Mucosa of rectum (tissue), 2 donors: ENCODE measurements around the gene TMEM119.

Experiments
- H3K27ac ChIP-seq, 2 donors: one replicate each; pipeline ENCODE4 v1.7.0; 2013; ENCODE audit warnings: inconsistent platforms in 2 of 2, low read depth in 2 of 2, low read length in 2 of 2
- H3K27me3 ChIP-seq, 2 donors: one replicate each; pipeline ENCODE4 v1.7.0; 2013; ENCODE audit warnings: low read length in 2 of 2; ENCODE audit not compliant: control insufficient read depth in 2 of 2, insufficient read depth in 2 of 2
- H3K36me3 ChIP-seq, 2 donors: one replicate each; pipeline ENCODE4 v1.7.0; 2013; ENCODE audit warnings: low read length in 2 of 2; ENCODE audit not compliant: control insufficient read depth in 2 of 2, insufficient read depth in 2 of 2
- H3K4me1 ChIP-seq, 2 donors: one replicate each; pipeline ENCODE4 v1.7.0; 2013; ENCODE audit warnings: low read length in 2 of 2, mild to moderate bottlenecking in 1 of 2; ENCODE audit not compliant: control insufficient read depth in 2 of 2, insufficient read depth in 2 of 2
- H3K4me3 ChIP-seq, 2 donors: one replicate each; pipeline ENCODE4 v1.7.0; 2013; ENCODE audit warnings: low read length in 2 of 2
- H3K9ac ChIP-seq, 2 donors: one replicate each; pipeline ENCODE4 v1.7.0; 2013; ENCODE audit warnings: low read length in 2 of 2, low read depth in 1 of 2, mild to moderate bottlenecking in 1 of 2
- H3K9me3 ChIP-seq, 2 donors: one replicate each; pipeline ENCODE4 v1.7.0; 2013; ENCODE audit warnings: low read length in 2 of 2; ENCODE audit not compliant: control insufficient read depth in 2 of 2
- donor health status: healthy.
- donor health status: Normal muscosa, but diverticular disease.

TMEM119 gene

DNA sequence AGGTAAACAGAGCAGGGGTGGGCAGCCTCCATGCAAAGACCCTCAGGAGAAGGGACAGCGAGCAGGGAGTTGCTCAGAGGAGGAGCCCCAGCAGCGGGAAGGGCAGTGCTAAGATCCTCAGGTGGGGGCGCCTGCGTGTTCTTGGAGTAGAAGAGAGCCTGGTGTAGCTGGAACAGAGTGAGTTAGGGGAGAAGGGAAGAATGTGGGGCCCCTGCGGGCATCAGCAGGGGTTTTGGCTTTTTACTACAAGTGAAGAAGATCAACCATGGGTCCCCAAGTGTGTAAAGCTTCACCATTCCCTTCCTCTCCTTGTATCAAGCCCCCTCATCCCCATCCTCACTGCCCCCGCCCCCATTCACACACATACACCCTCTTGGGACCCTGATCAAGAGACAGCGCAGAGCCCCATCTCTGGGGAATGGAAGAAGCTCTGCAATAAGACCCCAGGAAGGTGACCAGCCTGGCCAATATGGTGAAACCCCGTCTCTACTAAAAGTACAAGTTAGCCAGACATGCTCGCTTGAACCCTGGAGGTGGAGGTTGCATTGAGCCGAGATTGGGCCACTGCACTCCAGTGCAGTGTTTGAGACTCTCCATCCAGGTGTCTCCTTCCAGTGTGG is 10.2 kb upstream of the TMEM119 start:
- Histone ChIP-seq H3K36me3 (no peaks in the 10 kb centered on the region), H3K4me3 (no peak overlapping the region), H3K27me3 (no peaks in the 10 kb centered on the region), H3K27ac (no peak overlapping the region), H3K4me1 (peaks cover 0 to 2% of the 10 kb centered on the region in 2 donors), H3K9me3 (no peaks in the 10 kb centered on the region), H3K9ac (no peak overlapping the region)

DNA sequence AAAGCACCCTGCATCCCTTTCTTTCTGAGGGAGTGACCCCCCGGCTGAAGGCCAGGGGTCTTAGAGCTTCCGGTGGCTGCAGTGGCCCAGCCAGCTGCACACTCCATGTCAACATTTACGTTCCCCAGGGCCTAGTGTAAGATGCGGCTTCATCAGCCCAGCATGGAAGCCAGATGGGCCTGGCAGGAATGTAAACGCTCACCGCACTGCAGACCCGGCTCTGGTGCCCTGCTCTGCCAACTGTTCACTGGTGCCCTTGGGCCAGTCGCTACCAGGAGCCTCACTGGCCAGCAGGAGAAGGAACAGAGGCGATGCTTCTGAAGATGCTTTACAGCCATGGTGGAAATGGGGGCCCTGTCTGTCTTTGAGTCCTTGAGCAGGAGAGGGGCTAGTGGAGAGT is 8.6 kb upstream of the TMEM119 start:
- no peak overlapping the region for H3K9ac ChIP-seq
- H3K4me3 ChIP-seq = no peak overlapping the region
- H3K9me3 ChIP-seq = no peaks in the 10 kb centered on the region
- no peaks in the 10 kb centered on the region for H3K27me3 ChIP-seq
- H3K4me1 ChIP-seq = no peaks in the 10 kb centered on the region
- no peak overlapping the region for H3K27ac ChIP-seq
- H3K36me3 ChIP-seq = no peaks in the 10 kb centered on the region

DNA sequence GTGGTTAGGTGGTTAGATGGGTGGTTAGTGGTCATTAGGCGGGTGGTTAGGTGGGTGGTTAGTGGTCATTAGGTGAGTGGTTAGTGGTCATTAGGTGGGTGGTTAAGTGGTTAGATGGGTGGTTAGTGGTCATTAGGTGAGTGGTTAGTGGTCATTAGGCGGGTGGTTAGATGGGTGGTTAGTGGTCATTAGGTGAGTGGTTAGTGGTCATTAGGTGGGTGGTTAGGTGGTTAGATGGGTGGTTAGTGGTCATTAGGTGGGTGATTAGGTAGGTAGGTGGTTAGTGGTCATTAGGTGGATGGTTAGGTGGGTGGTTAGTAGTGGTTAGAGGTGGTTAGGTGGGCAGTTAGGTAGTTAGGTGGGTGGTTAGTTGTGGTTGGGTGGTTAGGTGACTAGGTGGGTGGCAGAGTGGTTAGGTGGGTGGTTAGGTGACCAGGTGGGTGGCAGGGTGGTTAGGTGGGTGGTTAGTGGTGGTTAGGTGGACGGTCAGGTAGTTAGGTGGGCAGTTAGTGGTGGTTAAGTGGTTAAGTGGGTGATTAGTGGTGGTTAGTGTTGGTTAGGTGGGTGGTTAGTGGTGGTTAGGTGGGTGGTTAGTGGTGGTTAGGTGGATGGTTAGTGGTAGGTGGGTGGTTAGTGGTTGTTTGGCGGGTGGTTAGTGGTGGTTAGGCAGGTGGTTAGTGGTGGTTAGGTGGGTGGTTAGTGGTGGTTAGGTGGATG is 8.0 kb upstream of the TMEM119 start:
- H3K4me3 ChIP-seq = no peak overlapping the region
- no peaks in the 10 kb centered on the region for H3K36me3 ChIP-seq
- no peaks in the 10 kb centered on the region for H3K4me1 ChIP-seq
- no peak overlapping the region for H3K27ac ChIP-seq
- H3K27me3 ChIP-seq = no peaks in the 10 kb centered on the region
- H3K9ac ChIP-seq = no peak overlapping the region
- H3K9me3 ChIP-seq = no peaks in the 10 kb centered on the region

DNA sequence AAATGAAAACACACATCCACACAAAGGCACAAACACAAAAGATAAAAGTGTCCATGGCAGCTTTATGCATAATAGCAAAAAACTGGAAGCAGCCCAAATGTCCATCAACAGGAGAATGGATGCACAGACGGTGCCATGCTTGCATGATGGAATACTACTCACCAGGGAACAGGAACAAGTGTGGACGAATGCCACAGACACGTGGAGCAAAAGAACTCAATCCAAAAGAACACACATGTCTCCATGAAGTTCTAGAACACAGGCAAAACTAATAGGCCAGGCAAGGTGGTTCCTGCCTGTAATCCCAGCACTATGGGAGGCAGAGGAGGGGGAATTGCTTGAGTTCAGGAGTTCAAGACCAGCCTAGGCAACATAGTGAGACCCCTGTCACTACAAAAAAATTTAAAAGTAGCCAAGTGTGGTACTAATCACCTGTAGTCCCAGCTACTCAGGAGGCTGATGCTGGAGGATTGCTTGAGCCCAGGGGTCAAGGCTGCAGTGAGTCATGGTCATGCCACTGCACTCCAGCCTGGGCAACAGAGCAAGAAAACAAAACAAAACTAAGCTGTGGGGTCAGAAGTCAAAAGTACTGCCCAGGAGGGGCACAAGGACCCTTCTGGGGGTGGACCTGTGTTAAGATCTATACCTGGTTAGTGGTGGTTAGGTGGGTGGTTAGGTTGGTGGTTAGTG is 7.3 kb upstream of the TMEM119 start:
- no peak overlapping the region for H3K4me3 ChIP-seq
- no peaks in the 10 kb centered on the region for H3K27me3 ChIP-seq
- H3K9me3 ChIP-seq = no peaks in the 10 kb centered on the region
- no peaks in the 10 kb centered on the region for H3K36me3 ChIP-seq
- H3K9ac ChIP-seq = no peak overlapping the region
- no peaks in the 10 kb centered on the region for H3K4me1 ChIP-seq
- no peak overlapping the region for H3K27ac ChIP-seq

DNA sequence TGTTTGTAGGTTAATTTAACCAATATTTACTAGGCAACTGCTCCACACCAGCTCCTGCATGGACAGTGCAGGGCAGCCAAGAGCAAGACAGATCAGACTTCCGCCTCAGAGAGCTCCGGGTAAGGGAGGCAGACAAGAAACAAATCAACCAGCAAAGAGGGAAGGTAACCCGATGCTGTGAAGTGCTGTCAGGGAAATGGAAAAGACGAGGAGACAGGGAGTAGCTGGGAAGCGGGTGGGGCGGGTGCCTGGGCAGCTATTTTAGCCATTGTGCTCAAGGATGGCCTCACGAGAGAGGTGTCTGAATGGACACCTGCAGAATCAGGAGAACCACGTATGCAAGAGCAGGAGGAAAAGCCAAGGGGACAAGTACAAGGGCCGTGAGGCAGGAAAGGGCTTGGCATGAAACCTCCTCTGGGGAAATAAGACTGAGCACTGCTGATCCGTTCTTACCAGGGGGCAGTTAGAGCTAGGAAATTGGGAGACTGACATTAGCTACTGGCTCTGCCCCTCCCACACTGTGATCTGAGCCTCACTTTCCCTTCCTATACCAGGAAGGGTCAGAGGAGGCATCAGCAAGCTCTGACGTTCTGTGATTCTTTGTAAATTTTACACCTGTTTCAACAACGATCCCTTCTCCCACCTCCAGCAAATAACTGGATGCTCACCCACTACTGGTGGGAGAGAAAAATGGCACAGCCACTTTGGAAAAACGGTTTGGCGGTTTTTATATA is 6.5 kb upstream of the TMEM119 start:
- Histone ChIP-seq H3K27me3 (no peaks in the 10 kb centered on the region), H3K4me1 (no peaks in the 10 kb centered on the region), H3K36me3 (no peaks in the 10 kb centered on the region), H3K9ac (no peak overlapping the region), H3K9me3 (no peaks in the 10 kb centered on the region), H3K27ac (no peak overlapping the region), H3K4me3 (no peak overlapping the region)

DNA sequence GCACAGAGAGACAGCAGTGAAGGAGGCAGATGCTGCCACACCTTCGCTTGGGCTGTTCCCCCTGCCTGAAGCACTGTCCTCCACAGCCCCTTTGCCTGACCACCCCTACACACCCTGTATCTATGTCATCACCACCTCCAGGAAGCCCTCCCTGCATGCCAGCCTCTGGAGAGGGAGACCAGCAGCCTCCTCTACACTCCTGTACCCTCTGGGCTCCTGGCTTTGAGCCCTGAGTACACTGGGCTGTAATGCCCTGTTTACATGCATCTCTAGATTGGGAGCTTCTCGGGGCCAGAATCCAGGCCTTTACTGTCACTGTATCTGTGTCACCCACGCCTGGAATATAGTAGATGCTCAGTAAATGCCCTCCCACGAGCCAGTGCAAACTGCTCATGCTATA is 5.9 kb upstream of the TMEM119 start:
- no peak overlapping the region for H3K9ac ChIP-seq

DNA sequence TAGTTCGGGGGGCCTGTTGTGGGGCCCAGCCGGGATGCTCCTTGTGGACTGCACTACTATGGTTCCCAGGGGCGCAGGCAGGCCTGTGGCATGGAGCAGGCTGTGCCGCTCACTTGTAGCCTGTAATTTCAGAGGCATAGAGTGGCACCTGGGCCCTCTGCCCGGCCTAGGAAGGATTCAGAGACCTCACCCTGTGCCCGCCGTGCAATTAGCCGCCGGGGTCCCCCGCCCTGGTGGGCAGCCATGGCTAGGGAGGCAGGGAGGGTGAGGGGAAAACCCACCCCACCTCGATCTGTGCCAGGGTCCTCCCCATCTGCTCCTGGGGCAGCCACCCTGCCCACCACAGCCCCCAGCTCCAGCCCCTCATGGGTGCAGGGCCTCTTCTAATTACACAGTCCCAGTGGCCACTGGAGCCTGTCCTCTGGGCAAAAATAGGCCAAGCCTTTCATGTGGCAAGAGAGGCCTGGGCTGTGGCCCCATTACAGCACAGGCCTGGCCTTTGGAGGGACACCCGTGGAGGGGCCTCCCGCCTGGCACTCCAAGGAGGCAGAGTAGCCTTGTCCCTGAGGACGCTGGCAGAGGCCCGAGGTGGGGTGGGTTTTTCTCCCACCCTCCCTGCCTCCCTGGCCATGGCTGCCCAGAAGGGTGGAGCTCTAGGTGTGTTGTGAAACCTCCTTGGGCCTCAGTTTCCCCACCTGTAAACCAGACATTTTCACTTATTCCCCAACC is 5.3 kb upstream of the TMEM119 start:
- no peak overlapping the region for H3K4me3 ChIP-seq
- H3K27me3 ChIP-seq = no peaks in the 10 kb centered on the region
- H3K27ac ChIP-seq = no peak overlapping the region
- no peaks in the 10 kb centered on the region for H3K4me1 ChIP-seq
- H3K9ac ChIP-seq = no peak overlapping the region
- no peaks in the 10 kb centered on the region for H3K9me3 ChIP-seq
- no peaks in the 10 kb centered on the region for H3K36me3 ChIP-seq

More for the DNA sequence above, 5.9 kb upstream of the TMEM119 start:
- no peaks in the 10 kb centered on the region for H3K27me3 ChIP-seq
- H3K9me3 ChIP-seq = no peaks in the 10 kb centered on the region
- no peaks in the 10 kb centered on the region for H3K36me3 ChIP-seq
- H3K4me3 ChIP-seq = no peak overlapping the region
- no peaks in the 10 kb centered on the region for H3K4me1 ChIP-seq
- H3K27ac ChIP-seq = no peak overlapping the region

DNA sequence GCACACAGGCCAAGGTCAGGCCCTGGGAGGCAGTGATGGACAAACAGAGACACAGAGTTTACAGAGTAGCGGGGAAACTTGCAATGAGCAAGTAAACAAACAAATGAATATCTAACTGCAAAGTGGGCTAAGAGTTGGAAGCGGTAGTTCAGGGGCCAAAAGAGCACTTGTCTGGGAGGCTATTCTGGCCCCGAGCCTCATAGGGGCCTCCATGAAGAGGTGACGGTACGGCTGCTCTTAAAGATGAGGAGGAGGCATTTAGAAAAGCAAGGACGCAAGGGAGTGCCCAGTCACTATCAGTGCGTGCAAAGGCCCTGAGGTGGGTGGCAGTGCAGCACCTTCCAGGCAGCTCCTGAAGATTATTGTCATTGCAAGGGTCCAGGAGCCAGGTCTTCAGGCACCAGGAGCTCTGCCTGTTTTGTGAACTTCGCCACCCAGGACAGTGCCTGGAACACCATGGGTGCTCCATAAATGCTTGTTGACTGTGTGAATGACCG is 4.4 kb upstream of the TMEM119 start:
- no peak overlapping the region for H3K27ac ChIP-seq
- H3K4me1 ChIP-seq = no peaks in the 10 kb centered on the region
- H3K9me3 ChIP-seq = no peaks in the 10 kb centered on the region
- H3K36me3 ChIP-seq = no peaks in the 10 kb centered on the region
- no peak overlapping the region for H3K4me3 ChIP-seq
- no peak overlapping the region for H3K9ac ChIP-seq
- H3K27me3 ChIP-seq = no peaks in the 10 kb centered on the region

DNA sequence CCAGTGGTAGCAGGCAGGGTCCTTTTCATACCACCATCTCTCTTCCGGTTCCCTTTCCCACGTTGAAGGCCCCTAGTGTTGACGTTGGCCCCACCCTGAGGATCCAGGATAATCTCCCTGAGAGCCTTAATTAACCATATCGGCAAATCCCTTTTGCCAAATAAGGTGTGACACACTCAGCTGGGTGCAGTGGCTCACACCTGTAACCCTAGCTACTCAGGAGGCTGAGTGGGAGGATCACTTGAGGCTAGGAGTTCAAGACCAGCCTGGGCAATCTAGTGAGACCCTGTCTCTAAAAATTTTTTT is 2.8 kb upstream of the TMEM119 start:
- no peak overlapping the region for H3K9ac ChIP-seq
- H3K27me3 ChIP-seq = no peaks in the 10 kb centered on the region
- H3K9me3 ChIP-seq = no peaks in the 10 kb centered on the region
- H3K36me3 ChIP-seq = no peaks in the 10 kb centered on the region
- H3K27ac ChIP-seq = no peak overlapping the region
- no peak overlapping the region for H3K4me3 ChIP-seq
- peaks cover 0 to 1% of the 10 kb centered on the region in 2 donors for H3K4me1 ChIP-seq
